Uterus (tissue), 4 donors: ENCODE data around the gene LRRN2. TPM values are rescaled to one million over a fixed set of nuclear protein-coding genes. Genes with fewer than 3 reads are reported as not detected.

Experiments
- DNase-seq, 2 donors: peaks; one replicate each; pipeline ENCODE4 v3.0.0-alpha.2; 2019 to 2020
- H3K27ac ChIP-seq, 2 donors: fragments of 200-600 bp; sonication (generic); 1 replicate in 1 of 2; 2 replicates in 1 of 2; pipeline ENCODE4 v1.5.1; 2016 to 2018
- H3K27me3 ChIP-seq, 2 donors: fragments of 200-600 bp; sonication (generic); one replicate each; pipeline ENCODE4 v1.5.1; 2018 to 2019; ENCODE audit warnings: control low read depth in 1 of 2
- H3K36me3 ChIP-seq, 2 donors: fragments of 200-600 bp; sonication (generic); one replicate each; pipeline ENCODE4 v1.5.1; 2019; ENCODE audit warnings: control low read depth in 1 of 2
- H3K4me1 ChIP-seq, 2 donors: fragments of 200-600 bp; sonication (generic); one replicate each; pipeline ENCODE4 v1.5.1; 2018 to 2019; ENCODE audit warnings: control low read depth in 1 of 2
- H3K4me3 ChIP-seq, 2 donors: fragments of 200-600 bp; sonication (generic); 1 replicate in 1 of 2; 2 replicates in 1 of 2; pipeline ENCODE4 v1.5.1; 2018 to 2019; ENCODE audit warnings: mild to moderate bottlenecking in 1 of 2
- H3K9me3 ChIP-seq, 2 donors: fragments of 200-600 bp; sonication (generic); one replicate each; pipeline ENCODE4 v1.5.1; 2019; ENCODE audit warnings: control low read depth in 1 of 2
- POLR2A ChIP-seq, 2 donors: fragments of 450-650 bp; IDR thresholded peaks; one replicate each; pipeline ENCODE4 v1.6.1; 2016; ENCODE audit warnings: antibody characterized with exemption in 2 of 2, mild to moderate bottlenecking in 1 of 2, moderate library complexity in 1 of 2
- intact Hi-C: fragments of 100-400 bp; cut with DNase I; formaldehyde crosslinking; loops from one replicate; pipeline ENCODE4 v1.15.1; 2023; ENCODE audit warnings: low total_unique reads
- total RNA-seq, 4 donors: library from RNA; depleted of rRNA in 3 of 4; stranded (reverse); fragments of >200 nt in 3 of 4; gene quantifications; one replicate each; pipeline versions ENCODE4 v1.1.0 to v1.2.4, GENCODE V29; 2014 to 2023
- TF ChIP-seq, protein P1 (sequence below), 4 experiments: fragments of 200-600 bp in 2 of 4; fragments of 450-650 bp in 2 of 4; sonication (generic) in 2 of 4; IDR thresholded peaks; one replicate each; pipeline ENCODE4 v1.5.1; 2016 to 2019; ENCODE audit warnings: antibody characterized with exemption in 4 of 4, mild to moderate bottlenecking in 2 of 4, moderate library complexity in 1 of 4
- donor health status: DM: yes; HTN: yes; CAD: no.

Gene LRRN2
- total RNA-seq, 4 donors from 2014 or later: 1.3 to 5.5 (median 3.9) TPM

GRCh38 chr1:204669579-204669978 is 16.0 kb downstream of the LRRN2 start:
- intact Hi-C loops: no loop called here
- TF ChIP-seq, protein P1, sequence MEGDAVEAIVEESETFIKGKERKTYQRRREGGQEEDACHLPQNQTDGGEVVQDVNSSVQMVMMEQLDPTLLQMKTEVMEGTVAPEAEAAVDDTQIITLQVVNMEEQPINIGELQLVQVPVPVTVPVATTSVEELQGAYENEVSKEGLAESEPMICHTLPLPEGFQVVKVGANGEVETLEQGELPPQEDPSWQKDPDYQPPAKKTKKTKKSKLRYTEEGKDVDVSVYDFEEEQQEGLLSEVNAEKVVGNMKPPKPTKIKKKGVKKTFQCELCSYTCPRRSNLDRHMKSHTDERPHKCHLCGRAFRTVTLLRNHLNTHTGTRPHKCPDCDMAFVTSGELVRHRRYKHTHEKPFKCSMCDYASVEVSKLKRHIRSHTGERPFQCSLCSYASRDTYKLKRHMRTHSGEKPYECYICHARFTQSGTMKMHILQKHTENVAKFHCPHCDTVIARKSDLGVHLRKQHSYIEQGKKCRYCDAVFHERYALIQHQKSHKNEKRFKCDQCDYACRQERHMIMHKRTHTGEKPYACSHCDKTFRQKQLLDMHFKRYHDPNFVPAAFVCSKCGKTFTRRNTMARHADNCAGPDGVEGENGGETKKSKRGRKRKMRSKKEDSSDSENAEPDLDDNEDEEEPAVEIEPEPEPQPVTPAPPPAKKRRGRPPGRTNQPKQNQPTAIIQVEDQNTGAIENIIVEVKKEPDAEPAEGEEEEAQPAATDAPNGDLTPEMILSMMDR (IDR thresholded peaks at IDR 0.05): no peak
- TF ChIP-seq POLR2A (IDR thresholded peaks at IDR 0.05): no peak
- H3K4me1 ChIP-seq: no peaks in the 10 kb centered on the region
- H3K4me3 ChIP-seq: no peak overlapping the region
- H3K9me3 ChIP-seq: no peaks in the 10 kb centered on the region
- H3K36me3 ChIP-seq: no peaks in the 10 kb centered on the region
- no peaks in the 10 kb centered on the region for H3K27me3 ChIP-seq
- no peak for DNase-seq
- H3K27ac ChIP-seq: no peak overlapping the region

- intact Hi-C loops: no loop called here
- Histone ChIP-seq H3K27ac (no peak overlapping the region), H3K27me3 (no peaks in the 10 kb centered on the region), H3K9me3 (no peaks in the 10 kb centered on the region), H3K4me3 (no peak overlapping the region), H3K4me1 (no peaks in the 10 kb centered on the region), H3K36me3 (no peaks in the 10 kb centered on the region)
- DNase-seq: no peak
- no peak for TF ChIP-seq POLR2A (IDR thresholded peaks at IDR 0.05)
- TF ChIP-seq, protein P1 (IDR thresholded peaks at IDR 0.05): no peak
Observed at GRCh38 chr1:204664384-204664651, 21.2 kb downstream of the LRRN2 start.

DNA sequence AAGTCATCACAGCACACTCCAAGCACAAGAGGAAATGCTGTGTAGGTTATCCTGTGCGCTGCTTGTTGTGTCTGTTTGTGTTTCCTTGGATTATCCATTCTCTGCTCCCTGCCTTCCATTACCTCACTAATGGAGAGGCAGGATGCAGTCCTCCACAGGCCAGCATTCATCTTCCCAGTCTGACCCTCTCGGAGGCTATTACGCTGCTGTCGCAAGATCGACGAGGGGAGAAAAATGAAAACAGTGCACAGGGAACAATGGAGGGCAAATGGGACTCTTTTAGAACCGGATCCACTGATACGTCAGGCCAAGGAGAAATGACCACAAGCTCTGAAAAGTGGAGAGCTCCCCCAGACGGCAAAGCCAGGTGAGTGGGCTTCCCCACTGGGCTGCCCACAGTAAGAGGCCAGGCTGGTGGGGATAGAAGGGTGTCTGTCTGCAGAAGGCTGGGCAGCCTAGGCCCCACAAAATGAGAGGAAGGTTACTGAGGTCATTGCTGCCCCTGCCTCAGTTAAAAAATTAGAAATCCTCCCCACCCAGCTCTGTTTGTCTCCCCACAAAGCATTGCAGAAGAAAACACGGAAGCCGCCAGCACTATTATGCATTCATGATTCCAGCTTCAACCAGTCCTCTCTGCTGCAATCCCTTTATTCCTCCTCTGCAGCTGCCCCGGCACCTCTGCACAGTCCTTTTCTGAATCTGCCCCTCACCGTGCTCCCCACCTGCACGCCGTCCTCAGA is 21.7 kb downstream of the LRRN2 start:
- intact Hi-C loops: no loop called here
- no peaks in the 10 kb centered on the region for H3K27me3 ChIP-seq
- no peaks in the 10 kb centered on the region for H3K36me3 ChIP-seq
- no peaks in the 10 kb centered on the region for H3K4me1 ChIP-seq
- DNase-seq: no peak
- H3K27ac ChIP-seq: no peak overlapping the region
- no peak overlapping the region for H3K4me3 ChIP-seq
- no peaks in the 10 kb centered on the region for H3K9me3 ChIP-seq
- TF ChIP-seq, protein P1 (IDR thresholded peaks at IDR 0.05): no peak
- no peak for TF ChIP-seq POLR2A (IDR thresholded peaks at IDR 0.05)

GRCh38 chr1:204662530-204662929 is 23.0 kb downstream of the LRRN2 start:
- TF ChIP-seq, protein P1 (IDR thresholded peaks at IDR 0.05): no peak
- TF ChIP-seq POLR2A (IDR thresholded peaks at IDR 0.05): no peak
- Histone ChIP-seq H3K27ac (no peak overlapping the region), H3K9me3 (no peaks in the 10 kb centered on the region), H3K36me3 (no peaks in the 10 kb centered on the region), H3K4me3 (no peak overlapping the region), H3K4me1 (no peaks in the 10 kb centered on the region), H3K27me3 (no peaks in the 10 kb centered on the region)
- no peak for DNase-seq
- intact Hi-C loops: no loop called here

GRCh38 chr1:204660509-204660908 is 25.0 kb downstream of the LRRN2 start:
- Histone ChIP-seq H3K9me3 (no peaks in the 10 kb centered on the region), H3K27me3 (no peaks in the 10 kb centered on the region), H3K36me3 (no peaks in the 10 kb centered on the region), H3K4me1 (no peaks in the 10 kb centered on the region), H3K4me3 (no peak overlapping the region), H3K27ac (no peak overlapping the region)
- no peak for TF ChIP-seq POLR2A (IDR thresholded peaks at IDR 0.05)
- TF ChIP-seq, protein P1 (IDR thresholded peaks at IDR 0.05): no peak
- no peak for DNase-seq
- intact Hi-C loops: no loop called here
